Endothelial cell of hepatic sinusoid (primary cell): ENCODE results near the gene PLXND1.
"Not testable (repeated sequence)": the region's sequence is repeated elsewhere in the genome, so short reads cannot be mapped to it uniquely, and the experiment has no call there.

Experiments used
- in situ Hi-C: cut with HindIII; loops from 2 replicates; pipeline ENCODE4 v1.10.0; 2017; ENCODE audit warnings: low sequenced_read_pairs

PLXND1 gene

GRCh38 chr3:129616291-129616690 lies 9.8 kb upstream of the PLXND1 start:
- in situ Hi-C loops = no loop called here

GRCh38 chr3:129615751-129616281 lies 9.3 kb upstream of the PLXND1 start:
- in situ Hi-C loops = no loop called here

- in situ Hi-C loops = no loop called here
Measured at GRCh38 chr3:129614927-129615363, 8.5 kb upstream of the PLXND1 start.

- in situ Hi-C loops = no loop called here
Measured at GRCh38 chr3:129614435-129614834, 8.0 kb upstream of the PLXND1 start.

- in situ Hi-C loops = no loop called here
Measured at GRCh38 chr3:129613367-129613740, 6.9 kb upstream of the PLXND1 start.

- in situ Hi-C loops = no loop called here
Measured at GRCh38 chr3:129612534-129613366, 6.3 kb upstream of the PLXND1 start.

- in situ Hi-C loops = no loop called here
Measured at GRCh38 chr3:129611812-129612533, 5.5 kb upstream of the PLXND1 start.

- in situ Hi-C loops = no loop called here
Measured at GRCh38 chr3:129611446-129611800, 4.9 kb upstream of the PLXND1 start.

- in situ Hi-C loops = not testable (repeated sequence)
Measured at GRCh38 chr3:129610794-129611445, 4.4 kb upstream of the PLXND1 start.

- in situ Hi-C loops = no loop called here
Measured at GRCh38 chr3:129610276-129610675, 3.8 kb upstream of the PLXND1 start.

GRCh38 chr3:129609591-129610182 lies 3.2 kb upstream of the PLXND1 start:
- in situ Hi-C loops = no loop called here

GRCh38 chr3:129608936-129609590 lies 2.6 kb upstream of the PLXND1 start:
- in situ Hi-C loops = no loop called here

GRCh38 chr3:129608087-129608935 lies 1.8 kb upstream of the PLXND1 start:
- in situ Hi-C loops = no loop called here

GRCh38 chr3:129607391-129608068 lies 1.1 kb upstream of the PLXND1 start:
- in situ Hi-C loops = no loop called here

GRCh38 chr3:129605922-129606635 lies 397 bp downstream of the PLXND1 start:
- in situ Hi-C loops = no loop called here

GRCh38 chr3:129605203-129605921 lies 1.1 kb downstream of the PLXND1 start:
- in situ Hi-C loops = no loop called here

- in situ Hi-C loops = no loop called here
Measured at GRCh38 chr3:129604767-129605166, 1.7 kb downstream of the PLXND1 start.
